H1 (cell line): ENCODE measurements around the gene GABRD. TPM values are rescaled to one million over a fixed set of nuclear protein-coding genes. Genes with fewer than 3 reads are reported as not detected.

Experiments used
- CTCF ChIA-PET: fragments of 300-600 bp; sonication (Branson Sonifier 250); formaldehyde crosslinking; loops from one replicate; lab custom pipeline; 2021; ENCODE audit not compliant: partially characterized antibody; lab: Charles Lee
- POLR2A ChIA-PET: fragments of 300-600 bp; sonication (Branson Sonifier 250); formaldehyde crosslinking; loops from one replicate; lab custom pipeline; 2021; ENCODE audit warnings: inconsistent platforms; ENCODE audit not compliant: partially characterized antibody; lab: Charles Lee
- DNase-seq, 2 experiments: peaks; one replicate each; pipeline versions ENCODE4 v3.0.0 to v3.0.0-alpha.2; 2010 to 2022; ENCODE audit warnings: low spot score in 2 of 2, low read depth in 1 of 2, mixed read lengths in 1 of 2
- FAIRE-seq: peaks from 2 replicates; lab custom pipeline; 2011; peaks lifted over from hg19 to GRCh38; lab: Jason Lieb, UNC
- H2AFZ ChIP-seq: 2 replicates; pipeline ENCODE4 v1.8.1; 2012; ENCODE audit warnings: low read length, inconsistent platforms
- H2AK5ac ChIP-seq: 2 replicates; pipeline ENCODE4 v1.6.1; 2013; ENCODE audit warnings: low read depth, low read length
- H2BK120ac ChIP-seq: replicated peaks from 2 replicates; pipeline ENCODE3; 2013; ENCODE audit warnings: low read depth, low read length, inconsistent platforms
- H2BK12ac ChIP-seq: 2 replicates; pipeline ENCODE4 v1.6.1; 2013; ENCODE audit warnings: low read depth, low read length
- H2BK15ac ChIP-seq: 2 replicates; pipeline ENCODE4 v1.6.1; 2013; ENCODE audit warnings: low read length
- H2BK20ac ChIP-seq: 2 replicates; pipeline ENCODE4 v1.6.1; 2013; ENCODE audit warnings: low read length
- H2BK5ac ChIP-seq: 2 replicates; pipeline ENCODE4 v1.6.1; 2013; ENCODE audit warnings: low read depth, low read length
- H3K14ac ChIP-seq: 2 replicates; pipeline ENCODE4 v1.6.1; 2013; ENCODE audit warnings: inconsistent platforms; ENCODE audit not compliant: insufficient read length
- H3K18ac ChIP-seq: 2 replicates; pipeline ENCODE4 v1.6.1; 2013; ENCODE audit warnings: low read length; ENCODE audit errors: extremely low read depth
- H3K23ac ChIP-seq: 2 replicates; pipeline ENCODE4 v1.6.1; 2013; ENCODE audit warnings: inconsistent platforms; ENCODE audit not compliant: insufficient read length
- H3K23me2 ChIP-seq: 2 replicates; pipeline ENCODE4 v1.6.1; 2013; ENCODE audit warnings: low read depth, low read length
- H3K27ac ChIP-seq: 2 replicates; pipeline ENCODE4 v1.6.1; 2011; ENCODE audit warnings: low read depth, low read length, inconsistent platforms
- H3K27me3 ChIP-seq, 4 experiments: replicated peaks in 1 of 4; 1 replicate in 1 of 4; 2 replicates in 3 of 4; pipeline versions ENCODE4 v1.6.1 to v1.8.1; 2011 to 2013; ENCODE audit warnings: low read length in 3 of 4, mild to moderate bottlenecking in 3 of 4, inconsistent platforms in 2 of 4, mixed read lengths in 2 of 4, moderate library complexity in 1 of 4; ENCODE audit not compliant: control insufficient read depth in 3 of 4, insufficient read depth in 3 of 4; ENCODE audit errors: extremely low read depth in 1 of 4
- H3K36me3 ChIP-seq, 4 experiments: 2 replicates each; pipeline versions ENCODE4 v1.6.1 to v1.8.1; 2011 to 2013; ENCODE audit warnings: mild to moderate bottlenecking in 4 of 4, low read length in 3 of 4, moderate library complexity in 2 of 4, control low read depth in 1 of 4, inconsistent platforms in 1 of 4; ENCODE audit not compliant: insufficient read depth in 4 of 4, control insufficient read depth in 2 of 4
- H3K4ac ChIP-seq: replicated peaks from 2 replicates; pipeline ENCODE3; 2013; ENCODE audit warnings: low read length, low read depth, mixed read lengths, inconsistent platforms; ENCODE audit not compliant: insufficient read length
- H3K4me1 ChIP-seq, 4 experiments: replicated peaks in 1 of 4; 1 replicate in 1 of 4; 2 replicates in 3 of 4; pipeline versions ENCODE4 v1.6.1 to v1.8.1; 2011 to 2013; ENCODE audit warnings: low read length in 3 of 4, inconsistent platforms in 2 of 4, mixed read lengths in 1 of 4; ENCODE audit not compliant: insufficient read depth in 4 of 4, control insufficient read depth in 3 of 4
- H3K4me2 ChIP-seq, 2 experiments: 2 replicates each; pipeline versions ENCODE4 v1.6.1 to v1.8.1; 2011 to 2013; ENCODE audit warnings: low read depth in 2 of 2, low read length in 2 of 2, control low read depth in 1 of 2, inconsistent platforms in 1 of 2, mild to moderate bottlenecking in 1 of 2; ENCODE audit not compliant: insufficient read depth in 1 of 2
- H3K4me3 ChIP-seq, 4 experiments: fragments of 200-600, 300-600 bp in 1 of 4; sonication (generic), shearing (Covaris generic), sonication (Bioruptor Twin) in 1 of 4; 2 replicates each; pipeline versions ENCODE4 v1.5.1 to v1.8.1; 2011 to 2016; ENCODE audit warnings: low read length in 4 of 4, low read depth in 3 of 4, control low read depth in 2 of 4, inconsistent platforms in 2 of 4, mild to moderate bottlenecking in 2 of 4, mixed read lengths in 1 of 4, moderate library complexity in 1 of 4; ENCODE audit not compliant: insufficient read depth in 2 of 4; ENCODE audit errors: extremely low read depth in 1 of 4
- H3K56ac ChIP-seq: replicated peaks from 2 replicates; pipeline ENCODE3; 2013; ENCODE audit warnings: low read depth, mild to moderate bottlenecking, mixed read lengths, low read length, inconsistent platforms; ENCODE audit not compliant: insufficient read length
- H3K79me1 ChIP-seq: 2 replicates; pipeline ENCODE4 v1.6.1; 2013; ENCODE audit warnings: low read depth, low read length, control low read depth
- H3K79me2 ChIP-seq, 2 experiments: 2 replicates each; pipeline versions ENCODE4 v1.6.1 to v1.8.1; 2012 to 2013; ENCODE audit warnings: low read length in 2 of 2, mild to moderate bottlenecking in 2 of 2, inconsistent platforms in 1 of 2; ENCODE audit not compliant: insufficient read depth in 2 of 2, control insufficient read depth in 1 of 2
- H3K9ac ChIP-seq, 4 experiments: replicated peaks in 1 of 4; 1 replicate in 1 of 4; 2 replicates in 3 of 4; pipeline versions ENCODE4 v1.6.1 to v1.8.1; 2011 to 2013; ENCODE audit warnings: low read depth in 3 of 4, low read length in 3 of 4, control low read depth in 2 of 4, mild to moderate bottlenecking in 2 of 4, moderate library complexity in 2 of 4, inconsistent platforms in 1 of 4; ENCODE audit errors: extremely low read depth in 1 of 4
- H3K9me3 ChIP-seq, 2 experiments: 2 replicates each; pipeline versions ENCODE4 v1.6.1 to v1.8.1; 2012 to 2013; ENCODE audit warnings: mild to moderate bottlenecking in 2 of 2, moderate library complexity in 2 of 2, control low read depth in 1 of 2, inconsistent platforms in 1 of 2, low read depth in 1 of 2, low read length in 1 of 2, mixed read lengths in 1 of 2; ENCODE audit not compliant: insufficient read depth in 2 of 2
- H4K20me1 ChIP-seq, 2 experiments: replicated peaks in 1 of 2; 2 replicates each; pipeline versions ENCODE3 to v1.8.1; 2011 to 2013; ENCODE audit warnings: inconsistent platforms in 2 of 2, low read length in 2 of 2, mild to moderate bottlenecking in 1 of 2; ENCODE audit not compliant: insufficient read depth in 2 of 2, control insufficient read depth in 1 of 2
- H4K5ac ChIP-seq: 2 replicates; pipeline ENCODE4 v1.6.1; 2013; ENCODE audit warnings: low read length, low read depth, mixed read lengths, inconsistent platforms; ENCODE audit not compliant: insufficient read length
- H4K8ac ChIP-seq: 2 replicates; pipeline ENCODE4 v1.8.0; 2013; ENCODE audit warnings: mild to moderate bottlenecking, moderate library complexity, low read length, inconsistent platforms; ENCODE audit not compliant: insufficient read depth; ENCODE audit errors: extremely low read depth
- H4K91ac ChIP-seq: replicated peaks from 2 replicates; pipeline ENCODE3; 2013; ENCODE audit warnings: low read length, mixed read lengths, inconsistent platforms; ENCODE audit not compliant: insufficient read length
- BRCA1 ChIP-seq: IDR thresholded peaks from 2 replicates; pipeline ENCODE4 v1.6.1; 2012; ENCODE audit warnings: low read depth, low read length, improper control_type of control experiment
- TCF12 ChIP-seq: IDR thresholded peaks from 2 replicates; pipeline ENCODE4 v1.6.1; 2011; ENCODE audit warnings: low read depth, mild to moderate bottlenecking, low read length
- WGBS, 2 experiments: shearing (Covaris generic) in 1 of 2; methylation state at CpG; one replicate each; pipeline versions ENCODE4 v1.1.6 to v1.1.7; 2013 to 2015; ENCODE audit warnings: low lambda C conversion rate in 2 of 2, mixed read lengths in 2 of 2, inconsistent platforms in 1 of 2, low coverage in 1 of 2, missing lambda C conversion rate in 1 of 2; ENCODE audit not compliant: insufficient replicate concordance in 2 of 2, insufficient coverage in 1 of 2, insufficient read length in 1 of 2; ENCODE audit errors: extremely low coverage in 1 of 2, missing lambda C conversion rate in 1 of 2; 5-methylcytosine and 5-hydroxymethylcytosine counted together
- polyA plus RNA-seq, 7 experiments: library from polyadenylated mRNA; depleted of rRNA in 3 of 7; stranded (reverse) in 5 of 7; unstranded in 2 of 7; fragments of >200 nt in 5 of 7; fragments of 200-250 nt in 2 of 7; gene quantifications; 1 replicate in 5 of 7; 2 replicates in 1 of 7; 4 replicates in 1 of 7; pipeline versions ENCODE4 v1.2.1 to v1.2.3, GENCODE V29; 2011 to 2013; ENCODE audit warnings: missing spikeins in 2 of 7, mixed read lengths in 2 of 7
- total RNA-seq: library from RNA; stranded (reverse); fragmentation: NEBNext Ultra II Directional; extraction: Animal tissue kit (Norgen Biotek cat#: 25700); gene quantifications from 2 replicates; pipeline ENCODE4 v1.2.1, GENCODE V29; 2021

The GABRD gene
- total and polyA plus RNA-seq, 2 of the 8 experiments (the other 6 are each of a cell fraction or from before 2014, with no cell fraction given) = 1.8 to 3.0 TPM

- no peak for TF ChIP-seq TCF12
- no peak for TF ChIP-seq BRCA1
- H3K27me3 ChIP-seq = no peaks in the 10 kb centered on the region
- no peak overlapping the region for H3K14ac ChIP-seq
- DNase-seq (no peak), FAIRE-seq (no peak)
- no peaks in the 10 kb centered on the region for H3K79me1 ChIP-seq
- H4K8ac ChIP-seq = no peak overlapping the region; the same call in 1 of the 2 replicates
- CTCF ChIA-PET = interaction anchor here (0.6 to 2.6 kb wide), 11 partner anchors 9 to 95 kb away, joined by 3 to 10 read pairs (median 4); partner anchors contain the start of gene GABRD
- no peak overlapping the region for H2BK15ac ChIP-seq
- H3K4me1 ChIP-seq = no peaks in the 10 kb centered on the region; a peak in 1 of 7 replicates
- no peak overlapping the region for H2BK120ac ChIP-seq
- no peak overlapping the region for H2BK20ac ChIP-seq
- no peaks in the 10 kb centered on the region for H3K36me3 ChIP-seq
- no peak overlapping the region for H4K91ac ChIP-seq
- H2AK5ac ChIP-seq = no peak overlapping the region
- no peaks in the 10 kb centered on the region for H4K20me1 ChIP-seq
- no peak overlapping the region for H3K27ac ChIP-seq
- no peak overlapping the region for H2BK5ac ChIP-seq
- no peak overlapping the region for H2AFZ ChIP-seq
- no peak overlapping the region for H3K4me3 ChIP-seq
- no peaks in the 10 kb centered on the region for H3K23me2 ChIP-seq
- 89% methylated on average over 27 of the region's 27 CpGs; no CpG with 5 or more reads in 1 of the 2 experiments for WGBS, 2 experiments
- POLR2A ChIA-PET = interaction anchor here (0.6 kb wide), 1 partner anchor 8 kb away, joined by 3 read pairs; no protein-coding TSS in a partner anchor
- H4K5ac ChIP-seq = no peak overlapping the region
- H3K18ac ChIP-seq = no peak overlapping the region
- H3K4ac ChIP-seq = no peak overlapping the region
- no peak overlapping the region for H3K23ac ChIP-seq
- H2BK12ac ChIP-seq = no peak overlapping the region
- no peaks in the 10 kb centered on the region for H3K79me2 ChIP-seq
- no peak overlapping the region for H3K56ac ChIP-seq
- H3K9ac ChIP-seq = 0 out of 7 replicates have a peak overlapping the region, but pooled peaks of 1 of the 4 experiments have one; percentile 5
- H3K4me2 ChIP-seq = no peak overlapping the region
- no peaks in the 10 kb centered on the region for H3K9me3 ChIP-seq
These were observed 9.8 kb upstream of the GABRD start for GRCh38 chr1:2009101-2010053.
